GM21515 (cell line): Measurements from ENCODE around the gene SYT1.

Experiments used
- ATAC-seq: cut with Tn5 transposase; IDR thresholded peaks from one replicate; pipeline ENCODE4 v1.9.1; 2021; ENCODE audit not compliant: unreplicated experiment

SYT1 gene

DNA sequence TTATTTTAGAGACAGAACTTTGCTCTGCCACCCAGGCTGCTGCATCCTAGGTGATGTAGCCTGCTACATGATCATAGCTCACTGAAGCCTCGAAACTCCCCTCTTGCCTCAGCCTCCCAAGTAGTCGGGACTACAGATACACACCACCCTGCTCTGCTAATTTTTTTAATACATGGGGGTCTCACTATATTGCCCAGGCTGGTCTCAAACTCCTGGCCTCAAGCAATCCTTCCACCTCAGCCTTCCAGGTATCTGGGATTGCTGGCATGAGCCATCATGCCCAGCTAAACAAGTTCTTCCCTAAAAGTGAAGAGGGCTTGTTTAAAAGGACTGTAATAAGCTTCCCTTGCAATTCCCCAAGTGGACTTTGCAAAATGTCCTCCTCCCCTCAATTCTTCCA is 515.8 kb downstream of the SYT1 start:
- ATAC-seq = no peak

DNA sequence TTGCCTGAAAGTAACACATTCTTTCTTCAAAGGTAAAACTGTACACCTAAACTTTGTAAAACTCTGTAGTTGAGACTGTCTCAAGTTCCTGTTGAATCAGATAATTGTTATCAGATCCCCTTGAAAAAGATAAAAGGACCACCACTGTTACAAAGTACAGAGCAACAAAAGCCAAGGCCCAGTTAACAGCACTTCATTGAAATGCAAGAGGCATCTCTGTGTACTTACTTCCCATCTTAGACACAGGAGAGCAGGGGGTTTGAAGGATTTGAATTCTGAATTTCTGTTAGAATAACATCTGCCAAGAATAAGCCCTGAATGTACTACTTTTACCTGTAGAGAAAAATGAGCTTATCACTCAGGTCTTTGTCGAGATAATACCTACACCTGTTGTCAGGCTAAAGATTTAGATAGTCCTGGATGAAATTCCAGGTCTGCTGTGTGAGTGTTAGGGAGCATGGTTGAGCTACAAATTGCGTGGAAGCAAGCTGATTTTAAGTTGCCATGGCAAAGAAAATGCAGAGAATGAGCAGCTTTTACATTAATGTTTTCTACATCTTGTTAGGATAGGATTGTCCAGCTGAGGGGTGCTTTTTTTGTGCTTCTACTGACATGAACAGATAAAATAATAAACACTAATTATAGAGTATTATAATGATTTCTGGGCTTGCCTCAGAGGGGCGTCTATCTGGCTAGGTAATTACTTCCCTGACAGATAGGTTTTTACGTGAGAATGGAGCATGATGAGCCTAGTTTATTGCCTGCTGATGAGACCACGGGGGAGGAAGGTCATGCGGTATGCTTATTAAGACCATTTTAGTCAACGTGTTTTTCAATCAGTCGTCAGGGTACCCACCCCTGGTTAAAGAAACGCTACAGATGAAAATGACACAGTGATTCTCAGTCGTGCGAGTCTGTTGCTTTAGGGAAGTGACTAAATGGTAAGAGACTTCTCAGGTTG is 517.0 kb downstream of the SYT1 start:
- no peak for ATAC-seq

DNA sequence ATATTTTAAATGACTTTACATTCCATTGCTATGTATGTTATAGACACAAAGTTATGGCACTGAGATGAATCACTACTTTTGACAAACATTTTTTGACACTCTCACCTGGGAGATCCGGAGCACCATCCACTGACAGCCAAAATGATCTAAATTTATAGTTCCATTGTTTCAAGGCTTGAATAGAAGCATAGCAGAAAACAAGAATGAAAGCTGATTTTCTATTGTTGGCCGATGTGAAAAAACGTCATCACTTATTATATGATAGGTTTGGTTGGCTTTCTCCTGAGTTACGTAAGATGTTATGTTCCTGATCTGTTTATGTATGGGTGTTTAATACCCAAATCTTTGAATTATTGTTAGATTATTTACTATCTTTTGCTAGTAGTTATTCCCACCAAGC is 520.0 kb downstream of the SYT1 start:
- ATAC-seq = no peak

DNA sequence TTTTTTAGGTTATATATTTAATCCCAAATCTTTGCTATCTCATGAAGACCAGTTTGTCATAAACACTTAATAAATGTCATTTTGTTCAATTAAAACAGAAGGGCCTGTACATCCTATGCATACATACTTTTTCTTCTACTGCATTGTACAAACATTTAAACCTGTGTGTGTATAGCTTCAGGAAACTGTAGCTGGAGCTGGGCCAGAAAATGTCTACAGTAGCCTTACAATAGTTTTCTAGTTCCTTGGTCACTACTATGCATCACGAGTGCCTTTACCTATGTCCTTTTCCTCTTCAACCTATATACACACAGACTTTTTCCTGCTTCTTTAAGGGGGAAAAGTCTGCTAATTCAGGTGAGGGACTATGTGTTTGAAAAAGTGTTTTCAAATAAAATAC is 523.4 kb downstream of the SYT1 start:
- no peak for ATAC-seq

DNA sequence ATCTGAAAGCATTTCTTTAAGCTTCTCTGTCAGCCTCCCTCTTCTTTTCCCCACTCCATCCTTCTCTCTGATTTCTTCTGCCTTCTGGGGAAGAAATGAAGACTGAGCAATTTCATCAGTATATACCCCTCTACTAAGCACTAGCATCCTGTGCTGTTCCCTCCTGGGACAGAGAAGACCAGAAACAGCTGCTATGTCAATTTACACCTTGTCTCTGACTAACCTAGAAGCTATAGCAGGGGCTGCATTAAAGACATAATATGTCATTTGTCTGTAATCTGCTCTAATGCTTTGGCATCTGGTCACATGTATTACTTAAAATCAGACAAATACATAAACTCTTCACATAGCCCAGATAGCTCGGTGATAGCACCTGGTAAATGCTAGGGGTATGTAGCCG is 529.3 kb downstream of the SYT1 start:
- ATAC-seq = no peak

DNA sequence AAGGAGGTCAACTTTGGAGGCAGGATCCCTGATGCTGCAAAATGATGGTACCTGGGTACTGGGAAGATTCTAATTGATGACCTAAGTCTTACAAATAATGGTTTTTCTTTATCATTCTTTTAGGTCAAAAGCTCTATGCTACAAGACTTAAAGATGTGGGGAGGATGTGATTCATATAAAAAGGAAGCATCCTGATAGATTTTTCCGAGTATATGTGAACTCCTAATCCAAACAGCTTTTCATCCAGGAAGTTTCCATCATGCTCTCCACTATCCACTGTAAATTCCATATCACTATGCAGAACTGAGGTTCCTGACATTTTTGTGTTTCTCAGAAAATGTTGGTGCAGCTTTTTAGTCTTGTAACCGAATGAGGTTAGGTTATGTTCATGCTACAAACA is 533.0 kb downstream of the SYT1 start:
- no peak for ATAC-seq

DNA sequence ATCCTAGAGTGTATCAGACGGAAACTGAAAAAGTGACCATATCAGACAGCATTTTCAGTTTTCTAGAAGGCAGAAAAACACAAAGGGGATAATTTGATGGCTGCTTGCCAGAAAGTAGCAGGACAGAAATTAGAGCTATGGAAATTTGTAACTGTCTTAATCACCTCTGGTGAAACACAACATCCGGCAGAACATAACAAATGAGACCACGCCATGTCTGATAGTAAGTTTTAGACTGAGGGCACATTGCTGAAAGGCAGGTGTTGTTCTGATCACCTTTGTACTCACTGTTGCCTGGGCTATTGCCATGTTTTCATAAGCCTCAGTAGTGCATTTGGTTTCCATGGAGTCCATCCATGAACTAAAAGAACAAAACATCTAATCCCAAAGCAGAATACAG is 535.9 kb downstream of the SYT1 start:
- ATAC-seq = no peak

DNA sequence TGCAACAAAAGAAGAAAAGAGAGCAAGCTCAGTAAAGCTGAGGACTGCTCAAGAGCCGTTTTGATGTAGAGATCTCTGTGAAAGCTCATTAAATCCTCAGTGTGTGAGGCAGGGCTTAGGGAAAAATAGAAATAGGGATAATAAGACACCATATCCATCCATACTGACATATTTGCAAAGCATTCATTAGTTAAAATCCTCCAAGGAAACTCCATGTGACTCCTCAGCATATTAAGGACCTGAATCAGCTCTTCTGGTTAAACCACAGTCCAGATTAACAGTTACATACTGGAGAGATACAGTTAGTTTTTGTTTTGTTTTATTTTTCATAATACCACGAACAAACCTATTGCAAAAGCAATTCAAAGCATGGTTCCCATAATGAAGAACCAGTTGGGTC is 538.0 kb downstream of the SYT1 start:
- no peak for ATAC-seq

DNA sequence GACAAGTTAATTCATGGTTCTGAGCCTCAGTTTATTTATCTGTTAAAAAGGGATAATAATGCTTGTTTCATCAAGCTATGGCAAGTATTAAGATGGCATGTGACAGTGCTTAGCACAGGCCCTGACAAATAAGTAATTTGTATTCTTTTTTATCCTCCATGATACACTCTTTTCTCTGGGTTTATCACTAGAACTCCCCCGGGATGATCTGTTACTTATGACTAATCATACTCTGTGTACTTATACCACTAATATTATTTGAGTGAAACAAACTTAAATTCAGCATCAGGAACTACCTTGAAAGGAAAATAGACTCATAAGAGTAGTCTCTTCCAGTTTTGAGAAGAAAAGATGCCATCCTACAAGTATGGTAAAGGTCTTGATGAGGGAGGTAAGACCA is 542.4 kb downstream of the SYT1 start:
- ATAC-seq = no peak

DNA sequence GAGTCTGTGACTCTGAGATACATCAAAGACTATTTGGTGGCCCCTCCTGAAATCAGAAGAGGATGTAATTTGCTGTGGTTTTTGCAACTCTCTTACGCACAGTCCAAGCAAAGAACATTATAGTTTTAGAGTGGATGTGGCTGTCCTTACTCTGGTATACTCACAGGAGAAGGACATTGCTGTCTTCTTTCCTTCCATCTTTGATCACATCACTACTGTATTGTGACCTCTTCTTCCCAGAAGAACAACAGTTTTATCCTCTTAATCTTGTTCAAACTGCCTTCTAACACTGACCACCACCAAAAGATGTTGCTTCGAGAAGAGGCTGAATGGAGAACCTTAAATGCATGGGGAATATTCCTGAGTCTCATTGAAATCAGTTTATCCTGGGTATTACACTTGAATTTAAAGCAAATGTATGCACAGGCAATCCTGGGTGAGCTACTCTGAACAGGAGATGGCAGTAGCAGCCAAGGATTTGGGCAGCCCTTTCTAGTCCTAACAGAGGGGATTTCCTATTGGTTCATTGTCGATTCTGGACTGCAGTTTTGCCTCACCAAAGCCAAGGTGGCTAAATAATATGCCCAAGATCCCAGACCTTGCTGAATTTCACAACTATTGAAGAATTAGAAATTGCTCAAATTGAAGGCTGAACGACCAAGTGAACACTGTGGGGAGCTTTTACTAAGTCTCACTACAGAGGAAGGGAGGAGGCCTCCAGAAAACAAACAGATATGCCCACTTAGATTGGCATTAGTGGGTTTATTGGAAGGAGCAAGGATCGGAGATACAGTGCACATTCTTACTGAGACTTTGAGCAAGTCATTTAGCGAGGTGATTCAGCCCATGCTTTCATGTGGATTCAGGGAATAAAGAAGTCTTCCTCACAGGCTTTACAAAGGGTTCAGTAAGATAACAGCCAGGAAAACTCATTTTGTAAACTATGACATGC is 543.4 kb downstream of the SYT1 start:
- peak; percentile 79 for ATAC-seq

DNA sequence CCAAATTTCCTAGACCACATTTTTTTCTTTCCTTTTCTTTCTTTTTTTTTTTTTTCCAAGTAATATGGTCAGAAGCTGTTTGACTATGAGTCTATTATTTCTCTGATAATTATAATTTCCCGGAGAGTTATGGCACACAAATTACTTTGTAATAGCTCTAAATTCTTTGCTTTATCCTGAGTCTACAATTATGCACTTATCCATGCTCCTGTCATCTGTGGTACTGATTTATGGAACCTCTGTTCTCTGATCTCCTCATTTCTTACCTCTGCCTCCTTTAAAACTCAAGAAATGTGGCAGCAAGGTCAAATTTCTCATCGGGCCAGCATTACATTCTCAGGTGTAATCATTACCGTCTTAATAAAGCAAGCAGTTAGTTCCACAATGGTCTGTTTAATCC is 544.1 kb downstream of the SYT1 start:
- no peak for ATAC-seq

DNA sequence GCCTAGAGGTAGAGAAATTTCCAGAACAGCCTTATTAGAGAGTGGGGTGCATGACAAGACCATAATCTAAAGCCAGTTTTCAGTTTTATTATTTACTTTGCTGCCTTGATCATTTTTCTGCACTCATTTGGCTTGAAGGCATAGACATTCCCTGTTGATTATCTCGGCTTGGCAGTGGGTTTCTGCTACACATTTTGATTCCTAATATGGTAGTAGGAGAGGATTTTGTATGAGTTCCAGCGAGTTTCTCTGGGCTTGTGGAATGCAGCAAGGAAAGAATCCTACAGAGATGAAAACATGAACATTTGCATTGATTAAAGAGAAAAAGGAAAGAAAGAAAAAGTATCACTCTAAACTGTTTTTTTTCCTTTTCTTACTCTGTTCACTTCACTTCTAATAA is 545.0 kb downstream of the SYT1 start:
- no peak for ATAC-seq

DNA sequence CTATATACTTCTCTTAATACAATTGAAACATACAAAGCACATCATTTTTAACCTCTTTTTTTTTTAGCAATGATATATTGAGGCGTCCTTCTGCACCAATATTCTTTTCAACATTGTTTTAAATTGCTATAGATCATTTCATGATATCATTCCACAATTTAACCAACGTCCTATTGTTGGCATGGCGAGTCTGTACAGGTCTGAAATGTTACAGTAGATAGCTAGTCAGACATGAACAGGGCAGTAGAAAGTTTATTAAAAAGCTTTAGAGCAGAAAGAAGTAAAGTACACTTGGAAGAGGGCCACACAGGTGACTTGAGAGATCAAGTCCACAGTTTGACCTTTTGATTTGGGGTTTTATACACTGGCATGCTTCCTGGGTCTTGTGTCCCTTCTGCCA is 547.2 kb downstream of the SYT1 start:
- no peak for ATAC-seq

DNA sequence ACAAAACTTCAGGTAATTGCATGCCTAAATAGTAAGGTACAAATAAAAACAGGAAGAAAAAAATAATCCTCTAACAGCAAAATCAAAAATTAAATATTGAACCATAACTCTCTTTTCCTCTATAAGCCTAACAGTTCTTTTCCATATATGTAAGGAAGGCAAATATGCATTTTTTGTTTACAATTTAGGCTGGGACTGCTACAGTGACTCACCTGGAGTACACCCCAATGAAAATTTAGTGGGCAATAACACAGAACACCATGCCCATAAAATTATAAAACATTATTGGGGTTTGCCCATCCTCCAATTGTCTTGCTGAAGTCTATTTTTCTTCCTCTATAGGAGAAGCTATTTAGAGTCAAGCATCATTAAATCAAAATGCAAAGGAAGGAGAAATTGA is 549.2 kb downstream of the SYT1 start:
- ATAC-seq = no peak

DNA sequence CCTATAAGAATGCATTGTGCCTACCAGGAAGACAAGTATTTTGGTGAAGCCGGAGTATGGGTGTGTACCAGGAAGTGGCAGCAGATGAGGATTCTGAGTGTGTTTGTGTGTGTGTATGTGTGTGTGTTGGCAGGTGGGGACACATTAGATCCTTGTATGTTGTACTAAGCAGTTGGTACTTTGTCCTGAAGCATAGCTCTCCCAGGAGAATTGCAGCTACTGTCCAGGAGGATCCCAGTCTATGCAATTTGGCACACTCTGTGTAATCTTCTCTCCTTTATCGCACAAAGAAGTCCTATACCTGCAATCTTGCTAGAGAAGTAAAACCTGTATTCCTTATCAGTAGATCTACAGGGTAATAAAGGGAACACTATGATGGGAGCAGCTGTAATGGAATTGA is 549.7 kb downstream of the SYT1 start:
- ATAC-seq = no peak

DNA sequence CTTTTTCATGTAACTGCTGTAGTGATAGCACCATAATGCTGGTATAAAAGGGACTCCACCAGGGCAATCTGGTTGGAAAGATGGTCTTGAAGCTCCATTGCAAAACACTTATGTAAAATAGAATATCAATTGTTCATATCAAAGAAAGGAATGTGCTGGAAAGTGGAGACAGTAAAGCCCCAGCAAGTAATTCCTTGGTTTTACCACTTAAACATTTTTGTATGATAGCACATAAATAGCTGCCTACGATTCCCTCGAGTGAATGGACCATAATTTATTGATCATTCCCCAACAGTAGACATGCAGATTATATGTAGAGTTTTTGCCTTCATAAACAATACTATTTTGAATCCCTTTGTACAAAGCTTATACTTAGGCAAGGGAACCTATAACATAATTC is 550.7 kb downstream of the SYT1 start:
- ATAC-seq = no peak

DNA sequence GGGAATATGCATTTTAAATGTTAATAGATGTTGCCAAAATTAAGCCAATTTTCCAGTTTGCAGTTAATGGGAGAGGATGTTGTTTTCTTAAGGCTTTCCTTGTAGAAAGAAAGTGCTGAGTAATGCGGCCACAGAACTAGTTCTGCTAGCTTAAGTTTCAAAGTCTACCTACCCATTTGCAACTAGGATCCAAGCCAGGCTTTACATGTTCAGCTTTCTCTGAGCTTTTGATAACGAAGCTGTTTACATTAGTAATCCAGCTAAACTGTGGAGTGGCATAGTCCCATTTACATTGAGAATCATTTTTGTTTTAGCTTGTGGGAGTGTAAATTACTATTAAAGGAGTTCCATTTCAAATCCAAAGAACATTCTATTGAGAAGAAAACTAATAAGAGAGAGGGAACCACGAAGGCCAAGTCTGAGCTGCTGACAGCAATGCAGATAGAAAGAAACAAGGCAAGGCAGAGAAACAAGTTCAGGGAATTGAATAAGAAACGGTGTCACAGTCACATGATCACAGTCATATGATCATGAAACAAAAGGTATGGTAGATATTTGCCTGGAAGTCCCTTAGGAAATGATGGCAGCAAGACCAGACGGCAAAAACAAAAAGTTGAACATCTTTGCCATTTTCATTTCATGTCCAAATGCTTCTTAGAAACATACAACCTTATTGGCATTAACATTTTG is 551.3 kb downstream of the SYT1 start:
- ATAC-seq = no peak

DNA sequence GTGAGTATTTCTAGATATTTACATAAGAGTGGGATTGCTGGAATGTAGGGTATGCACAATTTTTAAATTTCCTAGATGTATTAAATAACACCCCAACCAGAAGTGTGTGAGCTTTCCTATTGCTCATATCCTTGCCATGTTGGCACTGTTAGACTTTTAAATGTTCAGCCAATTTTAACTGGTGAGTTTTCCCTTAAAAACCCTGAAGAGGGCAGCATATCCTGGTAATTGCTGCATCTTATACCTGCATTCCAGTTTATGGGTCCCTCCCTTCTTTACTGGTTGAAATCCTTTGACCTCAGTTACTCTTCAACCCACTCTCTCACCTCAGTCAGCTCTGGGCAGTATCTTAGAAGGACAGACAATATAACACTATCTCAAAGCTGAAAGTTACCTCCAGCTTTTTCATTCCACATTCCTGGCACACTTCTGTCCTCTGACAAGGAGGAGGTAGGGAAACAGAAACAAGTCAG is 555.6 kb downstream of the SYT1 start:
- ATAC-seq = no peak

DNA sequence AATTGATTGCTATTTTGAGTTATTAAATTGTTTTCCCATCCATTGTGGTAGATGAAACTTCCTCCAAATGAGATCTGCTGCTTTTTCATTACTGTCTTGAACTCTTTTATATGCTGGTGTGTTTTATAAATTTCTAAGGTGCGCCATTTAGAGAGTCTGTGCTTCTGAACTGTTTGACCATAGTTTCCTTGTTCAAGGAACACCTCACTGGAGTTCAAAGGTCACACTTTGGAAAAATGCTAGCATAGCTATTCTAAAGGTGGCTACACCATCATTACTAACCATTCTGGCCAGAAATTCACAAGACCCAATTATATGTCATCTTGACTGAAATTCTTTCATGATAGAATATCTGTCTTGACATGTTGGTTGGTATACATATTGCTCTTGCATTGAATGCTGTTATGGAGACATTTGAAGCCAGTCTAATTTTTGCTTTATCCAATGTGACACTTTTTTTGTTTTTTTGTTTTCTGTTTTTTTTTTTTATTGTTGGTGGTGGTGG is 556.7 kb downstream of the SYT1 start:
- ATAC-seq = no peak

DNA sequence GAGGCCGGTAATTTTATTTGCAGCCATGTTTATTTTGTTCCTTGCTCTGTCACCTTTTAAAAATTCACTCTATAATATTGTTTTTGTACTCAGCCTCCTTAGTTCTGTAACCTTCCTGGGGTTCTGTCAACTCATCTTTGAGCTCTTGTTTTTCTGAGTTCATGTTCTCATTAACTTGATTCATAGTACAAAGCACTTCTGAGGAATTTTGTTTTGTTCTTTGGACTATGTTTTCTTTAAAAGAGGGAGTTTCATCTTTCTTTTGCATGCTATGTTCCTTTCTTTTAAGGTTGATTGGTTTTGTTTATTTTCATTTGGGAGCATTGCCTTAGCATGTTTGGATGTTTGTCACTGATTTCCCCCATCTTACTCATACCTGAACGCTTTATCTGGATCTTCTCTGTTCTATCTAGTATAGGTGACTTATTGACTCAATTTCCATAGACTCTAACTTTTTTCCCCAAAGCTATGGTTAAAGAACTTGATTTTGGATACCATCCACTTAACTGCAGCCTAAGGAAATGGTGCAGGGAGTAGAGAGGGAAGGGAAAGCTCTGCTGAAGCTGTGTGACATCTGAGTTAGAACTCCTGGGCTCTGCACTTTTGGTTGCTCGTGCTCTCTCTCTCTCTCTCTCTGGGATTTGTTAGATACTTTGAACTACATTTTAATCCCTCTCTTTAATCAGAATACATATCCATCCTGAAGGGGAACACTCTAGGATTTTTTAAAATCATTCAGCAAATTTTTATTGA is 557.7 kb downstream of the SYT1 start:
- no peak for ATAC-seq
